ENCODE measurements around the gene WDR18. TPM values are rescaled to one million over a fixed set of nuclear protein-coding genes. Genes with fewer than 3 reads are reported as not detected.

The WDR18 gene
- total and polyA plus RNA-seq, 2 of the 8 experiments (the other 6 are each of a cell fraction or from before 2014, with no cell fraction given) = 87.7 to 177 TPM

DNA sequence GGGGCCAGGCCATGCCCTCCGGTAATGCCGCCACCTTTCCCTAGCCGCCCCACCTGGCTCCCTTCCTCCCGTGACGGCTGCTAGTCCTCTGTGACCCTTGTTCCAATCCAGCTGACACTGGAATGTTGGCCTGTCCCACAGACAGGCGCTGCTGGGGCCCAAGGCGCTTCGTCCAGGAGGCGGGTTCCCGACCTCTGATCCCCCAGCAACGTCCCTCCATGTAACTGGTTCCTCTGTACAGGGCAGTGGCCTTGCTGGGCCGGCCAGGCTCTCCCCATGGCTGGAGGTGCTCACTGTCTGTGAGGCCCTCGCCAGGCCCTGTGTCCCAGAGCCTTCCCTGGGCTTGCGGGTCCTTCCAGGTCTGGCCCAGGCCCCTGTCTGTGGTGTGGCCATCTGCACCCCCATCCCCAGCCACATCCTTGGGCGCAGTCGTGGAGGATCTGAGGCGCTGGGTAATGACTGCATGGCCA is 9.3 kb downstream of the WDR18 start (continued):
- TF ChIP-seq, protein P1, sequence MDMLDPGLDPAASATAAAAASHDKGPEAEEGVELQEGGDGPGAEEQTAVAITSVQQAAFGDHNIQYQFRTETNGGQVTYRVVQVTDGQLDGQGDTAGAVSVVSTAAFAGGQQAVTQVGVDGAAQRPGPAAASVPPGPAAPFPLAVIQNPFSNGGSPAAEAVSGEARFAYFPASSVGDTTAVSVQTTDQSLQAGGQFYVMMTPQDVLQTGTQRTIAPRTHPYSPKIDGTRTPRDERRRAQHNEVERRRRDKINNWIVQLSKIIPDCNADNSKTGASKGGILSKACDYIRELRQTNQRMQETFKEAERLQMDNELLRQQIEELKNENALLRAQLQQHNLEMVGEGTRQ (IDR thresholded peaks at IDR 0.05; ENCODE audit: low read length) = no peak
- TF ChIP-seq ASH2L (IDR thresholded peaks at IDR 0.05; ENCODE audit: low read length) = no peak
- no peak for TF ChIP-seq E2F6 (IDR thresholded peaks at IDR 0.05)
- no peak for TF ChIP-seq KDM5A (IDR thresholded peaks at IDR 0.05; ENCODE audit: low read length)
- no peak for TF ChIP-seq MAX (IDR thresholded peaks at IDR 0.05)
- TF ChIP-seq FOSL1 (IDR thresholded peaks at IDR 0.05; ENCODE audit: insufficient read depth, low read depth, low read length) = no peak
- TF ChIP-seq KDM1A (IDR thresholded peaks at IDR 0.05; ENCODE audit: borderline replicate concordance, low read length) = no peak

Measured in H1 (cell line).